ENCODE data around the gene RBMS1. TPM values are rescaled to one million over a fixed set of nuclear protein-coding genes. Genes with fewer than 3 reads are reported as not detected.

Gene RBMS1
- polyA plus RNA-seq, 1 experiment: 107 TPM

- Histone ChIP-seq H3K27me3 (ENCODE audit: control insufficient read depth, insufficient read depth, low read length) (no peaks in the 10 kb centered on the region), H3K27ac (ENCODE audit: low read depth, low read length) (no peak overlapping the region), H3K4me3 (ENCODE audit: low read depth, low read length) (no peak overlapping the region), H3K9me3 (ENCODE audit: control insufficient read depth, insufficient read depth, low read length) (no peaks in the 10 kb centered on the region)
- DNase-seq (ENCODE audit: low read depth, low spot score): no peak
- TF ChIP-seq CTCF (IDR thresholded peaks at IDR 0.05; ENCODE audit: low read depth, low read length): no peak
- CTCF ChIA-PET: no interaction called here
- POLR2A ChIA-PET: no interaction called here
These were observed 72.9 kb downstream of the RBMS1 start for GRCh38 chr2:160420711-160421110.

- Histone ChIP-seq H3K9me3 (ENCODE audit: control insufficient read depth, insufficient read depth, low read length) (no peaks in the 10 kb centered on the region), H3K27ac (ENCODE audit: low read depth, low read length) (no peak overlapping the region), H3K27me3 (ENCODE audit: control insufficient read depth, insufficient read depth, low read length) (no peaks in the 10 kb centered on the region), H3K4me3 (ENCODE audit: low read depth, low read length) (no peak overlapping the region)
- no peak for DNase-seq (ENCODE audit: low read depth, low spot score)
- CTCF ChIA-PET: interaction anchor here (1.0 to 1.4 kb wide), 2 partner anchors 96 to 310 kb away, joined by 3 to 4 read pairs; no protein-coding TSS in a partner anchor
- POLR2A ChIA-PET: no interaction called here
- TF ChIP-seq CTCF (IDR thresholded peaks at IDR 0.05; ENCODE audit: low read depth, low read length): no peak
These were observed 73.7 kb downstream of the RBMS1 start for GRCh38 chr2:160419776-160420505.

- TF ChIP-seq CTCF (IDR thresholded peaks at IDR 0.05; ENCODE audit: low read depth, low read length): no peak
- CTCF ChIA-PET: interaction anchor here (0.6 to 1.4 kb wide), 2 partner anchors 95 to 108 kb away, joined by 4 to 5 read pairs; no protein-coding TSS in a partner anchor
- H3K4me3 ChIP-seq (ENCODE audit: low read depth, low read length): no peak overlapping the region
- H3K27me3 ChIP-seq (ENCODE audit: control insufficient read depth, insufficient read depth, low read length): no peaks in the 10 kb centered on the region
- POLR2A ChIA-PET: no interaction called here
- H3K27ac ChIP-seq (ENCODE audit: low read depth, low read length): no peak overlapping the region
- no peaks in the 10 kb centered on the region for H3K9me3 ChIP-seq (ENCODE audit: control insufficient read depth, insufficient read depth, low read length)
- DNase-seq (ENCODE audit: low read depth, low spot score): no peak
These were observed 74.8 kb downstream of the RBMS1 start for GRCh38 chr2:160418853-160419252.

- ChIA-PET CTCF (interaction anchor here (0.6 to 1.4 kb wide), 2 partner anchors 95 to 108 kb away, joined by 4 to 5 read pairs; no protein-coding TSS in a partner anchor), POLR2A (interaction anchor here (1.2 kb wide), 1 partner anchor 75 kb away, joined by 5 read pairs; the partner anchor contains the start of gene RBMS1)
- H3K27me3 ChIP-seq (ENCODE audit: control insufficient read depth, insufficient read depth, low read length): no peaks in the 10 kb centered on the region
- H3K4me3 ChIP-seq (ENCODE audit: low read depth, low read length): no peak overlapping the region
- no peaks in the 10 kb centered on the region for H3K9me3 ChIP-seq (ENCODE audit: control insufficient read depth, insufficient read depth, low read length)
- no peak for DNase-seq (ENCODE audit: low read depth, low spot score)
- H3K27ac ChIP-seq (ENCODE audit: low read depth, low read length): no peak overlapping the region
- no peak for TF ChIP-seq CTCF (IDR thresholded peaks at IDR 0.05; ENCODE audit: low read depth, low read length)
These were observed 75.2 kb downstream of the RBMS1 start for GRCh38 chr2:160418398-160418765.

GRCh38 chr2:160417745-160418397, 75.7 kb downstream of the RBMS1 start:
- ChIA-PET CTCF (interaction anchor here (1.0 kb wide), 1 partner anchor 553 kb away, joined by 4 read pairs; no protein-coding TSS in a partner anchor), POLR2A (interaction anchor here (1.2 kb wide), 1 partner anchor 75 kb away, joined by 5 read pairs; the partner anchor contains the start of gene RBMS1)
- no peak overlapping the region for H3K27ac ChIP-seq (ENCODE audit: low read depth, low read length)
- no peaks in the 10 kb centered on the region for H3K27me3 ChIP-seq (ENCODE audit: control insufficient read depth, insufficient read depth, low read length)
- no peak for TF ChIP-seq CTCF (IDR thresholded peaks at IDR 0.05; ENCODE audit: low read depth, low read length)
- H3K4me3 ChIP-seq (ENCODE audit: low read depth, low read length): no peak overlapping the region
- no peak for DNase-seq (ENCODE audit: low read depth, low spot score)
- no peaks in the 10 kb centered on the region for H3K9me3 ChIP-seq (ENCODE audit: control insufficient read depth, insufficient read depth, low read length)
